HG03108 (cell line): ENCODE measurements around the gene MCCD1.

Experiments used
- ATAC-seq: cut with Tn5 transposase; IDR thresholded peaks from one replicate; pipeline ENCODE4 v1.9.1; 2021; ENCODE audit warnings: moderate library complexity; ENCODE audit not compliant: unreplicated experiment

MCCD1 gene

GRCh38 chr6:31568537-31568961 is 39.8 kb downstream of the MCCD1 start:
- ATAC-seq, result peak; percentile 46

GRCh38 chr6:31569861-31570536 is 41.2 kb downstream of the MCCD1 start:
- no peak for ATAC-seq

GRCh38 chr6:31572041-31572911 is 43.5 kb downstream of the MCCD1 start, which contains the start of gene LTA:
TSS of gene LTA (plus strand) at chr6:31572289. CDS start at chr6:31572743, 454 bp downstream.
- peak; percentile 25 for ATAC-seq

- ATAC-seq, result no peak
Measured at GRCh38 chr6:31573239-31574105, 44.7 kb downstream of the MCCD1 start.

GRCh38 chr6:31574106-31575061 is 45.6 kb downstream of the MCCD1 start:
- ATAC-seq, result no peak

GRCh38 chr6:31575335-31575901 is 46.7 kb downstream of the MCCD1 start, which contains the start of gene TNF:
TSS of gene TNF (plus strand) at chr6:31575565. CDS start at chr6:31575742, 177 bp downstream.
- ATAC-seq, result peak; percentile 18

- no peak for ATAC-seq
Measured at GRCh38 chr6:31575952-31576685, 47.4 kb downstream of the MCCD1 start.

- no peak for ATAC-seq
Measured at GRCh38 chr6:31576897-31577578, 48.3 kb downstream of the MCCD1 start.

GRCh38 chr6:31577579-31577966 is 48.8 kb downstream of the MCCD1 start:
- ATAC-seq, result no peak

GRCh38 chr6:31578184-31579118 is 49.7 kb downstream of the MCCD1 start:
- no peak for ATAC-seq

GRCh38 chr6:31579119-31579505 is 50.4 kb downstream of the MCCD1 start:
- ATAC-seq, result no peak
